ENCODE measurements around the gene RUVBL1.

Gene RUVBL1

DNA sequence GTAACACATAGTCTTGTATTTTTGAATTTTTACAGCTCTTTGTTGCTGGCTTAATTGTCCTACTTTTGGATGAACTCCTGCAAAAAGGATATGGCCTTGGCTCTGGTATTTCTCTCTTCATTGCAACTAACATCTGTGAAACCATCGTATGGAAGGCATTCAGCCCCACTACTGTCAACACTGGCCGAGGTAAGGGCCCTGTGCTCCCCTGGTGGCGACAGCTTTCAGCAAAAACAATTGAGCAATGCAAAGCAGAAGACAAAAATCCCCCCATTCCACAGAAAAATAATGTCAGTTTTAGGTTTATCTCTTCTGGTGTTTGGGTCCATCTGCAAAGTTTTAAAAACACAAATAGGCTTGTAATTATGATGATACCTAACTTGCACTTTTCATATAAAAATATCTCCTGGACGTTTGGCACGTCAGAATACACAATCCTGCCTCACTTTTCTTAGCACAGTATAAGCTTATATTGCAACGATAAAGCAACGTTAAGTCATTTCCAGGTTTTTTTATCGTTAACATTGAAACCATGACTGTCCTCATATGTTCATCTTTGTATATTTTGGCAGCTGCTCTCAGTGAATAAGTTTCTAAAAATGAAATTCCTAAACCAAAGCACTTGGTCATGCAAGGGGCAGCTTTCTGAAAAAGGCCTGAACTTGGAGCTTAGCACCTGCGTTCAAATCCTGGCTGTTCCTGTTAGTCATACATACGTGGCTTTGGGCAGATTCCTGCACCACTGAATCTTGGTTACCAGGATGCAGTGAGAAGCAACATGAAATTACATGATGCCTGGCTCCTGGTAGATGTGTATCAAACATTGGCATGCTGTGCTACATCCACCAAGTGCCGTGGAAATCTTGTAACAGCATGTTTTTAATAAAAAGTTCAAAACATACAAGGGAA, 62.9 kb downstream of the RUVBL1 start:
- DNase-seq, result peak; percentile 94
- Histone ChIP-seq H3K4me3 (ENCODE audit: low read depth, low read length) (no peak overlapping the region), H3K27me3 (replicated peaks) (no peaks in the 10 kb centered on the region), H3K27ac (peak overlapping the region; percentile 74), H3K36me3 (replicated peaks) (peaks cover 87% of the 10 kb centered on the region)
- in situ Hi-C loops (cut with HindIII; ENCODE audit: low pct_ligation_motif_present, low sequenced_read_pairs), result no loop called here
- TF ChIP-seq, protein P1, sequence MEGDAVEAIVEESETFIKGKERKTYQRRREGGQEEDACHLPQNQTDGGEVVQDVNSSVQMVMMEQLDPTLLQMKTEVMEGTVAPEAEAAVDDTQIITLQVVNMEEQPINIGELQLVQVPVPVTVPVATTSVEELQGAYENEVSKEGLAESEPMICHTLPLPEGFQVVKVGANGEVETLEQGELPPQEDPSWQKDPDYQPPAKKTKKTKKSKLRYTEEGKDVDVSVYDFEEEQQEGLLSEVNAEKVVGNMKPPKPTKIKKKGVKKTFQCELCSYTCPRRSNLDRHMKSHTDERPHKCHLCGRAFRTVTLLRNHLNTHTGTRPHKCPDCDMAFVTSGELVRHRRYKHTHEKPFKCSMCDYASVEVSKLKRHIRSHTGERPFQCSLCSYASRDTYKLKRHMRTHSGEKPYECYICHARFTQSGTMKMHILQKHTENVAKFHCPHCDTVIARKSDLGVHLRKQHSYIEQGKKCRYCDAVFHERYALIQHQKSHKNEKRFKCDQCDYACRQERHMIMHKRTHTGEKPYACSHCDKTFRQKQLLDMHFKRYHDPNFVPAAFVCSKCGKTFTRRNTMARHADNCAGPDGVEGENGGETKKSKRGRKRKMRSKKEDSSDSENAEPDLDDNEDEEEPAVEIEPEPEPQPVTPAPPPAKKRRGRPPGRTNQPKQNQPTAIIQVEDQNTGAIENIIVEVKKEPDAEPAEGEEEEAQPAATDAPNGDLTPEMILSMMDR (IDR thresholded peaks at IDR 0.05; ENCODE audit: low read depth, low read length, missing control alignments), result peak; percentile 55

- in situ Hi-C loops (cut with HindIII; ENCODE audit: low pct_ligation_motif_present, low sequenced_read_pairs), result no loop called here
- Histone ChIP-seq H3K36me3 (replicated peaks) (peaks cover 80% of the 10 kb centered on the region), H3K27me3 (replicated peaks) (no peaks in the 10 kb centered on the region), H3K27ac (no peak overlapping the region), H3K4me3 (ENCODE audit: low read depth, low read length) (no peak overlapping the region)
- DNase-seq, result no peak
- TF ChIP-seq, protein P1 (IDR thresholded peaks at IDR 0.05; ENCODE audit: low read depth, low read length, missing control alignments), result no peak
Measured at GRCh38 chr3:128056258-128056657, 67.4 kb downstream of the RUVBL1 start.

DNA sequence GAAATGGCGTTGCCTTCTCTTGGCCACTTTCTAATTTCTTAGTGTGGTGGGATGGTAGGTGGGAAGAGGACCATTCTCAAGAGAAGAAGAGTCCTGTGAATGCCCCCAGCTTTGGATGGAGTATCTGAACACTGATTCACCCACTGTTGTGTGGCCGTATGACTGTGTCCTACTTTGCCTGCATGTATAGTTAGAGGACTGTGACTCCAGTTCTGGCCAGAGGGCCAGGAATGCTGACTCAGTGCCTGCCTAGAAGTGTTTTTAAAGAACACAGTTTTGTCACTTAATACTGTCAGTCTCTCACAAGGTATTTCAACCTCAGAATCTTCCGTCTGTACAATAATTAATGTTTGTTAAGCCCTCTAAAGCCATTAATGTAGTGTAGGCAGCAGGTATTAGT, 69.2 kb downstream of the RUVBL1 start:
- H3K4me3 ChIP-seq (ENCODE audit: low read depth, low read length), result peak overlapping the region; percentile 77
- in situ Hi-C loops (cut with HindIII; ENCODE audit: low pct_ligation_motif_present, low sequenced_read_pairs), result no loop called here
- DNase-seq, result peak; percentile 45
- TF ChIP-seq, protein P1 (IDR thresholded peaks at IDR 0.05; ENCODE audit: low read depth, low read length, missing control alignments), result no peak
- H3K27me3 ChIP-seq (replicated peaks), result no peaks in the 10 kb centered on the region
- H3K36me3 ChIP-seq (replicated peaks), result peaks cover 65% of the 10 kb centered on the region
- H3K27ac ChIP-seq, result peak overlapping the region; percentile 26

- Histone ChIP-seq H3K4me3 (ENCODE audit: low read depth, low read length) (peak overlapping the region; percentile 77), H3K27me3 (replicated peaks) (no peaks in the 10 kb centered on the region), H3K27ac (peak overlapping the region; percentile 97), H3K36me3 (replicated peaks) (peaks cover 57% of the 10 kb centered on the region)
- DNase-seq, result no peak
- TF ChIP-seq, protein P1 (IDR thresholded peaks at IDR 0.05; ENCODE audit: low read depth, low read length, missing control alignments), result no peak
- in situ Hi-C loops (cut with HindIII; ENCODE audit: low pct_ligation_motif_present, low sequenced_read_pairs), result no loop called here
Measured at GRCh38 chr3:128053614-128054013, 70.0 kb downstream of the RUVBL1 start.

- in situ Hi-C loops (cut with HindIII; ENCODE audit: low pct_ligation_motif_present, low sequenced_read_pairs), result no loop called here
- DNase-seq, result no peak
- H3K36me3 ChIP-seq (replicated peaks), result peaks cover 51% of the 10 kb centered on the region
- TF ChIP-seq, protein P1 (IDR thresholded peaks at IDR 0.05; ENCODE audit: low read depth, low read length, missing control alignments), result no peak
- H3K27me3 ChIP-seq (replicated peaks), result no peaks in the 10 kb centered on the region
- peak overlapping the region; percentile 97 for H3K27ac ChIP-seq
- peak overlapping the region; percentile 77 for H3K4me3 ChIP-seq (ENCODE audit: low read depth, low read length)
Measured at GRCh38 chr3:128052595-128053351, 70.8 kb downstream of the RUVBL1 start.
